ENCODE results near the gene SKOR1. TPM values are rescaled to one million over a fixed set of nuclear protein-coding genes. Genes with fewer than 3 reads are reported as not detected.

SKOR1 gene
- polyA plus RNA-seq, 4 donors: 0.27 to 0.81 (median 0.38) TPM

DNA sequence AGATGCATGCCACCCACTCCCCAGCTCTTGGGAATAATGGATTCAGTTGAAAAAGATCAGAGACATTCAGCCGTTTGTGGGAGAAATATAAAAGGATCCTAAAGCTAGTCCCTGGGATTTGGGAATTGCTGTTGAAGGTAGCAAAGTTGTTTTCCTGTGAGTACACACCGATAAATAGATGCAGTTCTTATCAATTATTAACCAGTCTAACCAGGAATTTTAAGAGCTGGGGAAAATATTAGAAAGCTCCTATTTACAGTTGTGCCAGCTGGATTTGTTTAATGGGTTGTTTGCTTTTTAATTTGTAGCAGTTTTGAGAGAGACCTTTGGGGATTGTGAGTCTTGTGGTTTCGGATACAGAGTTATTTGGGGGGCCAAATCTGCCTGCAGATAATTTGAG lies 44.2 kb upstream of the SKOR1 start:
- no peak overlapping the region for H3K4me3 ChIP-seq (ENCODE audit: low read depth in 1 of 3, low read length in 3 of 3)
- FAIRE-seq (no peak), DNase-seq (no peak)
- peaks cover 2 to 14% (median 3%) of the 10 kb centered on the region in 3 donors for H3K36me3 ChIP-seq (ENCODE audit: control insufficient read depth in 3 of 3, insufficient read depth in 2 of 3, low read depth in 1 of 3, low read length in 3 of 3)
- H3K9me3 ChIP-seq (ENCODE audit: control insufficient read depth in 2 of 2, insufficient read depth in 1 of 2, low read depth in 1 of 2, low read length in 1 of 2): no peaks in the 10 kb centered on the region
- 63 to 83% (median 80%) methylated on average over 3 of the region's 3 CpGs for WGBS, 3 donors
- no peaks in the 10 kb centered on the region for H3K4me1 ChIP-seq (ENCODE audit: control insufficient read depth in 3 of 3, insufficient read depth in 2 of 3, low read depth in 1 of 3, low read length in 2 of 3)
- no peaks in the 10 kb centered on the region for H3K27me3 ChIP-seq (ENCODE audit: control insufficient read depth in 3 of 3, insufficient read depth in 3 of 3, low read length in 3 of 3)
- no peak overlapping the region for H3K27ac ChIP-seq (ENCODE audit: low read depth in 1 of 3, low read length in 2 of 3)

- 81 to 93% (median 86%) methylated on average over 10 of the region's 10 CpGs for WGBS, 3 donors
- H3K4me1 ChIP-seq (ENCODE audit: control insufficient read depth in 3 of 3, insufficient read depth in 2 of 3, low read depth in 1 of 3, low read length in 2 of 3): no peaks in the 10 kb centered on the region
- FAIRE-seq (no peak), DNase-seq (no peak)
- H3K27ac ChIP-seq (ENCODE audit: low read depth in 1 of 3, low read length in 2 of 3): no peak overlapping the region
- H3K36me3 ChIP-seq (ENCODE audit: control insufficient read depth in 3 of 3, insufficient read depth in 2 of 3, low read depth in 1 of 3, low read length in 3 of 3): peaks cover 0 to 14% (median 3%) of the 10 kb centered on the region in 3 donors
- no peaks in the 10 kb centered on the region for H3K9me3 ChIP-seq (ENCODE audit: control insufficient read depth in 2 of 2, insufficient read depth in 1 of 2, low read depth in 1 of 2, low read length in 1 of 2)
- H3K27me3 ChIP-seq (ENCODE audit: control insufficient read depth in 3 of 3, insufficient read depth in 3 of 3, low read length in 3 of 3): no peaks in the 10 kb centered on the region
- H3K4me3 ChIP-seq (ENCODE audit: low read depth in 1 of 3, low read length in 3 of 3): no peak overlapping the region
Observed at GRCh38 chr15:67781907-67782690, 43.2 kb upstream of the SKOR1 start.

DNA sequence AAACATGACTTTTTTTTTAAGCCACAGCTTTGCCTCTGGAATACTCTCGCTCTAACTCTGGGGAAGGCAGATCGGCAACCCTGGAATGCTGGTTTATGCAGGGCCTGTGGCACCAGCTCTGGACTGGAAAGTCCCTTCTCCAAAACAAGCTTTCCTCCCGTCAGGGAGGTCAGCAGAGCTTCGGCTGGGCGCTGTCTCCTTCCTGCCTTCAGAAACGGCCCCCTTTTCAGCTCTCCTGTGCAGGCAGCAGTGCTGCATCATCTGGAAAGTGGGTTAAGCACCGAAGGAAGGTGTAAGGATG lies 42.7 kb upstream of the SKOR1 start:
- Histone ChIP-seq H3K4me1 (ENCODE audit: control insufficient read depth in 3 of 3, insufficient read depth in 2 of 3, low read depth in 1 of 3, low read length in 2 of 3) (no peaks in the 10 kb centered on the region), H3K36me3 (ENCODE audit: control insufficient read depth in 3 of 3, insufficient read depth in 2 of 3, low read depth in 1 of 3, low read length in 3 of 3) (peaks cover 0 to 14% (median 3%) of the 10 kb centered on the region in 3 donors), H3K27ac (ENCODE audit: low read depth in 1 of 3, low read length in 2 of 3) (no peak overlapping the region), H3K9me3 (ENCODE audit: control insufficient read depth in 2 of 2, insufficient read depth in 1 of 2, low read depth in 1 of 2, low read length in 1 of 2) (no peaks in the 10 kb centered on the region), H3K4me3 (ENCODE audit: low read depth in 1 of 3, low read length in 3 of 3) (no peak overlapping the region), H3K27me3 (ENCODE audit: control insufficient read depth in 3 of 3, insufficient read depth in 3 of 3, low read length in 3 of 3) (no peaks in the 10 kb centered on the region)
- FAIRE-seq: no peak
- 78 to 89% (median 88%) methylated on average over 7 of the region's 7 CpGs for WGBS, 3 donors
- DNase-seq: no peak

DNA sequence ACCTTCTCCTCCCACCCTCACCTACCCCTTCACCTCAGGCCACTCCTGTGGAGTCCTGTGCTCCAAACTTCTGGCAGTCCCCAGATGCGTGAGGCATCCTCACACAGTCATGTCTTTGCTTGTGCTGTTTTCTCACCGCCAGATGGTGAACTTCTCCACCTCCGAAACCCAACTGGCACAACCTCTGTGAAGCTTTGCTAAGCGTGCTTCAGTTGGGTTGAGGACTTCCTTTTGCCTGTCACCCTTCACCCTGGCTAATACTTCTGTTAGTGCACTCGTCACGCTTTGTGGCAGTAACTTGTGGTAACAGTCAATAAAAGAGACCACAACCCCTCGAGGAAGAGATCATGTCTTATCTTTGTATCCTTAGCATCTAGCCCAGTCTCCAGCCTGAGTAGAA lies 42.0 kb upstream of the SKOR1 start:
- no peaks in the 10 kb centered on the region for H3K27me3 ChIP-seq (ENCODE audit: control insufficient read depth in 3 of 3, insufficient read depth in 3 of 3, low read length in 3 of 3)
- peaks cover 0 to 14% (median 3%) of the 10 kb centered on the region in 3 donors for H3K36me3 ChIP-seq (ENCODE audit: control insufficient read depth in 3 of 3, insufficient read depth in 2 of 3, low read depth in 1 of 3, low read length in 3 of 3)
- DNase-seq: peak in 1 of 2 donors; percentile 39
- H3K4me1 ChIP-seq (ENCODE audit: control insufficient read depth in 3 of 3, insufficient read depth in 2 of 3, low read depth in 1 of 3, low read length in 2 of 3): no peaks in the 10 kb centered on the region
- H3K4me3 ChIP-seq (ENCODE audit: low read depth in 1 of 3, low read length in 3 of 3): no peak overlapping the region
- FAIRE-seq: no peak
- no peak overlapping the region for H3K27ac ChIP-seq (ENCODE audit: low read depth in 1 of 3, low read length in 2 of 3)
- WGBS, 3 donors: 71 to 83% (median 73%) methylated on average over 7 of the region's 7 CpGs
- H3K9me3 ChIP-seq (ENCODE audit: control insufficient read depth in 2 of 2, insufficient read depth in 1 of 2, low read depth in 1 of 2, low read length in 1 of 2): no peaks in the 10 kb centered on the region

DNA sequence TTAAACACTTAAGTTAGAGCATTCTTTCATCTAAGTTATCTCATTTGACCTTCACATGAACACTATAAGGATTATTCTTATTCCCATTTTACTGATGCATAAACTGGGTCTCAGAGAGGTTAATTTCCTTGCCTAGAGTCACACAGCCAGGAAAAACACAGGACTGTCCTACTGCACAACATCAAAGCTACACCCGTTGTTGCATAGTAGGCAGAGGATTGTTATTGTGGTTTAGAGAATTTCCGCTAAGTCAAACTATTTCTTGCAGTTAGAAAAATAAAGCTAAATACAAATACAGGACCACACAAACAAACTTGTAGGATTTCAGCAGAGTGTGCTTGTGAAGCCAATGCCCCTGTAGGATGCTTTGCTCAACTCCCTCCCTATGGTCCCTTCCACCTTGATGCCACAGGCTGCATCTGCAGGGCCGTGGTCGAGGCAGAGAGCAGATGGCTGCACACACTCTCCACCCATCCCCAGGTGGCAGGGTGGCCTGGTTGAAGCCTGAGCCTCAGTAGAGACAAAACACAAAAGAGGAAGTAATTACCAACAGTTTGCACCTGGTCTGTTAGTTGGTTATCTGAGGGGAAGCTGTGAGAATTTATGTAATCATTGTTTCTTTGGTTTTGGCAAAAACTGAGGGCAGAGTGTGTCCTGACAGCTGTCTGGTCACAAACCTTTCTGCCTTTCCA lies 41.1 kb upstream of the SKOR1 start:
- no peak overlapping the region for H3K4me3 ChIP-seq (ENCODE audit: low read depth in 1 of 3, low read length in 3 of 3)
- FAIRE-seq: no peak

GRCh38 chr15:67784856-67785430 lies 40.4 kb upstream of the SKOR1 start:
- FAIRE-seq (no peak), DNase-seq (no peak)
- Histone ChIP-seq H3K27ac (ENCODE audit: low read depth in 1 of 3, low read length in 2 of 3) (peak overlapping the region in 1 of 3 donors; percentile 55), H3K4me1 (ENCODE audit: control insufficient read depth in 3 of 3, insufficient read depth in 2 of 3, low read depth in 1 of 3, low read length in 2 of 3) (no peaks in the 10 kb centered on the region), H3K9me3 (ENCODE audit: control insufficient read depth in 2 of 2, insufficient read depth in 1 of 2, low read depth in 1 of 2, low read length in 1 of 2) (no peaks in the 10 kb centered on the region), H3K4me3 (ENCODE audit: low read depth in 1 of 3, low read length in 3 of 3) (no peak overlapping the region), H3K36me3 (ENCODE audit: control insufficient read depth in 3 of 3, insufficient read depth in 2 of 3, low read depth in 1 of 3, low read length in 3 of 3) (peaks cover 0 to 12% (median 3%) of the 10 kb centered on the region in 3 donors), H3K27me3 (ENCODE audit: control insufficient read depth in 3 of 3, insufficient read depth in 3 of 3, low read length in 3 of 3) (no peaks in the 10 kb centered on the region)
- WGBS, 3 donors: 76 to 91% (median 86%) methylated on average over 12 of the region's 12 CpGs

More for the DNA sequence above, 41.1 kb upstream of the SKOR1 start:
- no peaks in the 10 kb centered on the region for H3K4me1 ChIP-seq (ENCODE audit: control insufficient read depth in 3 of 3, insufficient read depth in 2 of 3, low read depth in 1 of 3, low read length in 2 of 3)
- peak in 1 of 2 donors; percentile 18 for DNase-seq
- WGBS, 3 donors: 45 to 60% (median 51%) methylated on average over 4 of the region's 4 CpGs
- H3K36me3 ChIP-seq (ENCODE audit: control insufficient read depth in 3 of 3, insufficient read depth in 2 of 3, low read depth in 1 of 3, low read length in 3 of 3): peaks cover 0 to 14% (median 3%) of the 10 kb centered on the region in 3 donors
- H3K27me3 ChIP-seq (ENCODE audit: control insufficient read depth in 3 of 3, insufficient read depth in 3 of 3, low read length in 3 of 3): no peaks in the 10 kb centered on the region
- H3K27ac ChIP-seq (ENCODE audit: low read depth in 1 of 3, low read length in 2 of 3): peak overlapping the region in 1 of 3 donors; percentile 55
- H3K9me3 ChIP-seq (ENCODE audit: control insufficient read depth in 2 of 2, insufficient read depth in 1 of 2, low read depth in 1 of 2, low read length in 1 of 2): no peaks in the 10 kb centered on the region

DNA sequence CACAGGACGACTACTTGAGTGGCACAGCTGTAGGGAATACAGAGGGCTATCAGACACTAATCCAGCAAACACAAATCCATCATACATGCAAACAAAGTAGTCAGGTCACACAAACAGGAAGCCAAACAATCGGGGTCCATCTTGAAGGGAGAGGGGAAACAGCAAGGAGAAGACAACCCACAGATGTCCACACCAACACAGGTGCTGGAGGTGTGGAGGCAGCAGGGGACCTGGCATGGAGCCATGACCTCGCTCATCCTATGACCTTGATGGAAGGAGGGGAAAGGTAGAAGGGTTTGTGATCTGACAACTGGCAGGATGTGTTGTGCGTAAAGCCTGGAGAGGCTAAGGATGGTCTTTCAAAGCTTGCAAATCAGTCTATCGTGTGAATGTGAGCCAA lies 39.9 kb upstream of the SKOR1 start:
- no peak for DNase-seq
- no peak overlapping the region for H3K27ac ChIP-seq (ENCODE audit: low read depth in 1 of 3, low read length in 2 of 3)
- no peak for FAIRE-seq
- H3K4me3 ChIP-seq (ENCODE audit: low read depth in 1 of 3, low read length in 3 of 3): no peak overlapping the region
- H3K9me3 ChIP-seq (ENCODE audit: control insufficient read depth in 2 of 2, insufficient read depth in 1 of 2, low read depth in 1 of 2, low read length in 1 of 2): no peaks in the 10 kb centered on the region
- no peaks in the 10 kb centered on the region for H3K4me1 ChIP-seq (ENCODE audit: control insufficient read depth in 3 of 3, insufficient read depth in 2 of 3, low read depth in 1 of 3, low read length in 2 of 3)
- 76 to 87% (median 87%) methylated on average over 5 of the region's 5 CpGs for WGBS, 3 donors
- H3K27me3 ChIP-seq (ENCODE audit: control insufficient read depth in 3 of 3, insufficient read depth in 3 of 3, low read length in 3 of 3): no peaks in the 10 kb centered on the region
- peaks cover 0 to 12% (median 3%) of the 10 kb centered on the region in 3 donors for H3K36me3 ChIP-seq (ENCODE audit: control insufficient read depth in 3 of 3, insufficient read depth in 2 of 3, low read depth in 1 of 3, low read length in 3 of 3)

DNA sequence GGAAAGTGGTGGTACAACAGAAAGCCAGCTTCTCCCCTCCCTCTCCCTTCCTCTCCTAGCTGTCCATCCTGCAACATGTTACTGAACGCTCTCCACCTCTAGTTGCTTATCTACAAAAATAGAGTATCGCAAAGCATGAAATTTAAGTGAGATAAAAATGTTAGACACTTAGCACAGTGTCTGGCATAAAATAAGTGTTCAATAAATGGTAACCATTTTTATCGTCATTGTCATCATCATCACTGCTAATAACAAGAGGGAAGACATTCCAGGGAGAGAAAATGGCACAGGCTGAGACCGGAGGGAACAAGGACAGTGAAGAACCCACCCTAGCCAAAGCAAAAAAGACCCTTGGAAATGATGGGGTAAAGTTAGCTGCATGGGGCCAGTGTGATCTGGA lies 38.7 kb upstream of the SKOR1 start:
- FAIRE-seq: no peak
- H3K36me3 ChIP-seq (ENCODE audit: control insufficient read depth in 3 of 3, insufficient read depth in 2 of 3, low read depth in 1 of 3, low read length in 3 of 3): peaks cover 0 to 14% (median 4%) of the 10 kb centered on the region in 3 donors
- DNase-seq: no peak
- no peaks in the 10 kb centered on the region for H3K4me1 ChIP-seq (ENCODE audit: control insufficient read depth in 3 of 3, insufficient read depth in 2 of 3, low read depth in 1 of 3, low read length in 2 of 3)
- no peak overlapping the region for H3K27ac ChIP-seq (ENCODE audit: low read depth in 1 of 3, low read length in 2 of 3)
- WGBS, 3 donors: 99 to 100% (median 99%) methylated on average over 4 of the region's 4 CpGs
- H3K4me3 ChIP-seq (ENCODE audit: low read depth in 1 of 3, low read length in 3 of 3): no peak overlapping the region
- H3K9me3 ChIP-seq (ENCODE audit: control insufficient read depth in 2 of 2, insufficient read depth in 1 of 2, low read depth in 1 of 2, low read length in 1 of 2): no peaks in the 10 kb centered on the region
- H3K27me3 ChIP-seq (ENCODE audit: control insufficient read depth in 3 of 3, insufficient read depth in 3 of 3, low read length in 3 of 3): no peaks in the 10 kb centered on the region
